Stimulated activated CD4-positive, alpha-beta T cell treated with anti-CD3 and anti-CD28 coated beads, Interleukin-12 subunit alpha, Interleukin-12 subunit beta, amount 100 ng/mL, for 4 hours (primary cell): ENCODE results near the gene APBB1.
"Not testable (repeated sequence)": the region's sequence is repeated elsewhere in the genome, so short reads cannot be mapped to it uniquely, and the experiment has no call there.

Experiments
- DNase-seq: peaks from one replicate; pipeline ENCODE4 v3.0.0-alpha.2; 2020

Gene APBB1

GRCh38 chr11:6415797-6416196 lies 3.1 kb downstream of the APBB1 start:
- no peak for DNase-seq

- no peak for DNase-seq
These were observed 4.0 kb downstream of the APBB1 start for GRCh38 chr11:6414874-6415328.

GRCh38 chr11:6413791-6414201 lies 5.1 kb downstream of the APBB1 start:
- peak; percentile 58 for DNase-seq

GRCh38 chr11:6411594-6412031 lies 7.3 kb downstream of the APBB1 start:
- DNase-seq: no peak

GRCh38 chr11:6410695-6411430 lies 8.0 kb downstream of the APBB1 start:
- DNase-seq: no peak

GRCh38 chr11:6406370-6406769 lies 12.5 kb downstream of the APBB1 start:
- DNase-seq: no peak

- no peak for DNase-seq
These were observed 13.0 kb downstream of the APBB1 start for GRCh38 chr11:6405846-6406245.

- DNase-seq: no peak
These were observed 13.7 kb downstream of the APBB1 start for GRCh38 chr11:6405052-6405667.

- DNase-seq: no peak
These were observed 14.4 kb downstream of the APBB1 start for GRCh38 chr11:6404342-6405051.

- no peak for DNase-seq
These were observed 15.4 kb downstream of the APBB1 start for GRCh38 chr11:6403539-6403938.

GRCh38 chr11:6402561-6402981 lies 16.3 kb downstream of the APBB1 start:
- peak; percentile 33 for DNase-seq

GRCh38 chr11:6402061-6402470 lies 16.8 kb downstream of the APBB1 start:
- no peak for DNase-seq

GRCh38 chr11:6401464-6401863 lies 17.4 kb downstream of the APBB1 start:
- DNase-seq: no peak

GRCh38 chr11:6400431-6401345 lies 18.2 kb downstream of the APBB1 start:
- no peak for DNase-seq

- DNase-seq: no peak
These were observed 21.3 kb downstream of the APBB1 start for GRCh38 chr11:6397636-6398035.

GRCh38 chr11:6397156-6397555 lies 21.7 kb downstream of the APBB1 start:
- no peak for DNase-seq

GRCh38 chr11:6395470-6396060 lies 23.3 kb downstream of the APBB1 start:
- no peak for DNase-seq

GRCh38 chr11:6393989-6394670 lies 24.8 kb downstream of the APBB1 start:
- DNase-seq: no peak

GRCh38 chr11:6392251-6392650 lies 26.6 kb downstream of the APBB1 start:
- DNase-seq: not testable (repeated sequence)

GRCh38 chr11:6391537-6392134 lies 27.3 kb downstream of the APBB1 start:
- DNase-seq: no peak
